Stomach (tissue), 4 donors: Measurements from ENCODE around the gene SCRT2.

ENCODE experiments used
- POLR2A ChIP-seq, 4 donors: fragments of 450-650 bp; IDR thresholded peaks; one replicate each; pipeline ENCODE4 v1.6.1; 2016; ENCODE audit warnings: antibody characterized with exemption in 4 of 4, control low read depth in 2 of 4, mild to moderate bottlenecking in 1 of 4, moderate library complexity in 1 of 4
- POLR2AphosphoS5 ChIP-seq, 3 donors: sonication (generic); formaldehyde crosslinking; IDR thresholded peaks; one replicate each; pipeline ENCODE4 v1.6.1; 2016; ENCODE audit warnings: antibody characterized with exemption in 3 of 3
- TF ChIP-seq, protein P1 (sequence below), 7 experiments: fragments of 450-650 bp in 4 of 7; fragments of 200-600 bp in 3 of 7; sonication (generic) in 3 of 7; IDR thresholded peaks; one replicate each; pipeline ENCODE4 v1.5.1; 2016 to 2019; ENCODE audit warnings: antibody characterized with exemption in 7 of 7, control low read depth in 2 of 7, mild to moderate bottlenecking in 1 of 7

DNA sequence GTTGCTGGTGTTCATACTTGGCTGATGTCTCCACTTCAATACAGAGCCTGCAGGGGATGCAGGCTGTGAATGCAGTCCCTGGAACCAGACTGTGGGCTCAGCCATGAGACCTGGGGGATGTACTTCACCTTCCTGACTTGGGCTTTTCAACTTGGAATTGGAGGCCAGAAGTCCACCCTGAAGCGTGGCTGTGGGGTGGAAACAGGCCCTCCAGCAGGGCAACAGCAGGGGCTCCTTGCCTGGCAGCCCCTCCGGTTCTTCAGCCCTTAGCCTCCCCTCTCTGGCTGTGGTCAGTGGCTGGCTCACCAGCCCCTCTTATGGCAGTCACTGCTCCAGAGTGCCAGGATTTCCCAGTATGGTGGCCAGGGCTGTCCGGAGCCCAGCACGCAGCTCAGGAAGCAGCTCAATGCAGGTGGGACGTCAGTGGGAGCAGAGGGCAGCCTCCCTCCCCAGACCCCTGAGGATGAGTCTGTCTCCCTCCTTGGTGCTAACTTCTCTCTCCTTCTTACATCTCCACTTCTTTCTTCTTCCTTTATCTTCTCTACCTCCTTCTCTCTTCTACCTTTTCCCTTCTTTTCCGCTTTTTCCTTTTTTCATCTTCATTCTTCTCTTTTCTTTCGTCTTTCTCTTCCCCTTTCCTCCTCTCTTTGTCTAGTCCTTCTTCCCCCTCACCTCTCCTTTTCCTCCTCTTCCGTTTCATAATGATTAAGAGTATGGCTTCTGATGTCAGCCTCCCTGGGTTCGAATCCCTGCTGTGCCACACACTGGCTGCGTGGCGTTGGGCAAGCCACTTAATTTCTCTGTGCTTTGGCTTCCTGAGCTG lies 47.4 kb upstream of the SCRT2 start:
- TF ChIP-seq, protein P1, sequence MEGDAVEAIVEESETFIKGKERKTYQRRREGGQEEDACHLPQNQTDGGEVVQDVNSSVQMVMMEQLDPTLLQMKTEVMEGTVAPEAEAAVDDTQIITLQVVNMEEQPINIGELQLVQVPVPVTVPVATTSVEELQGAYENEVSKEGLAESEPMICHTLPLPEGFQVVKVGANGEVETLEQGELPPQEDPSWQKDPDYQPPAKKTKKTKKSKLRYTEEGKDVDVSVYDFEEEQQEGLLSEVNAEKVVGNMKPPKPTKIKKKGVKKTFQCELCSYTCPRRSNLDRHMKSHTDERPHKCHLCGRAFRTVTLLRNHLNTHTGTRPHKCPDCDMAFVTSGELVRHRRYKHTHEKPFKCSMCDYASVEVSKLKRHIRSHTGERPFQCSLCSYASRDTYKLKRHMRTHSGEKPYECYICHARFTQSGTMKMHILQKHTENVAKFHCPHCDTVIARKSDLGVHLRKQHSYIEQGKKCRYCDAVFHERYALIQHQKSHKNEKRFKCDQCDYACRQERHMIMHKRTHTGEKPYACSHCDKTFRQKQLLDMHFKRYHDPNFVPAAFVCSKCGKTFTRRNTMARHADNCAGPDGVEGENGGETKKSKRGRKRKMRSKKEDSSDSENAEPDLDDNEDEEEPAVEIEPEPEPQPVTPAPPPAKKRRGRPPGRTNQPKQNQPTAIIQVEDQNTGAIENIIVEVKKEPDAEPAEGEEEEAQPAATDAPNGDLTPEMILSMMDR (IDR thresholded peaks at IDR 0.05), result no peak
- TF ChIP-seq POLR2A (IDR thresholded peaks at IDR 0.05) (no peak), POLR2AphosphoS5 (IDR thresholded peaks at IDR 0.05) (no peak)
